ENCODE data around the gene MAJIN.

DNA sequence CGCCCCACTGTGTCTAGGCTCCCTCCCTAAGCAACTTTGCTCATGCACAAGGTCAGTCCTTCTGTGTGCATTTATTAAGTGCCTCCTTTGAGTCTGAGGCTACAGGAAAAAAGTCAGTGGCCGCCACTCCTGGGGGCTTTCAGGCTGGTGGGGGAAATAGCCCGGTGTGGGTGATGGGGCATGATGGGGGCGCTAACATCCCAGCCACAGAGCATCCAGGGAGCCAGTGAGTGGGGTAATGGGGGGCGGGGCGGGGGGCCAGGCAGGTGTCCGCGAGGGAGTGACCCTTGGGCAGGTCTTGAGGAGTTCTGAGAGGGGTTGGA is 83.5 kb downstream of the MAJIN start:
- TF ChIP-seq EZH2 (IDR thresholded peaks at IDR 0.05; ENCODE audit: insufficient read depth, poor library complexity, severe bottlenecking) (no peak), EZH2phosphoT487 (IDR thresholded peaks at IDR 0.05; ENCODE audit: insufficient read depth, low read depth) (no peak)
